Activated T-helper 2 cell treated with anti-CD3 and anti-CD28 coated beads, Interferon-gamma antibody, Interleukin-2, Interleukin-4, amounts not matched to agents 10 μg/mL and 5 μg/mL and 100 μg/mL, durations not matched to agents 14 hours and 24 hours and 36 hours (primary cell): Measurements from ENCODE around the gene CTNNBIP1. TPM values are rescaled to one million over a fixed set of nuclear protein-coding genes. Genes with fewer than 3 reads are reported as not detected.
A peak's percentile ranks its signal among the peaks of the same experiment; 100 is the strongest.
"Not testable (repeated sequence)": the region's sequence is repeated elsewhere in the genome, so short reads cannot be mapped to it uniquely, and the experiment has no call there.

Source experiments
- DNase-seq: peaks from one replicate; pipeline ENCODE4 v3.0.0; 2021; ENCODE audit warnings: low spot score
- H3K27ac Mint-ChIP-seq: one replicate; pipeline ENCODE4 v1.8.0; 2021; ENCODE audit warnings: mixed read lengths
- H3K27me3 Mint-ChIP-seq: one replicate; pipeline ENCODE4 v1.8.0; 2021; ENCODE audit warnings: low read depth, mixed read lengths
- H3K36me3 Mint-ChIP-seq: one replicate; pipeline ENCODE4 v1.8.0; 2021; ENCODE audit warnings: low read depth, mixed read lengths
- H3K4me1 Mint-ChIP-seq: one replicate; pipeline ENCODE4 v1.8.0; 2021; ENCODE audit warnings: low read depth, mixed read lengths
- H3K4me3 Mint-ChIP-seq: one replicate; pipeline ENCODE4 v1.8.0; 2021; ENCODE audit warnings: low read depth, mild to moderate bottlenecking, moderate library complexity, mixed read lengths
- H3K9me3 Mint-ChIP-seq: one replicate; pipeline ENCODE4 v1.8.0; 2021; ENCODE audit warnings: mixed read lengths
- intact Hi-C: fragments of 100-400 bp; cut with micrococcal nuclease; formaldehyde crosslinking; loops from one replicate; pipeline ENCODE4 v1.15.1; 2023
- total RNA-seq: library from RNA; stranded (reverse); gene quantifications from 2 replicates; pipeline ENCODE4 v1.2.3, GENCODE V29; 2022

CTNNBIP1 gene, protein sequence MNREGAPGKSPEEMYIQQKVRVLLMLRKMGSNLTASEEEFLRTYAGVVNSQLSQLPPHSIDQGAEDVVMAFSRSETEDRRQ
- 7.4 and 7.5 TPM in 2 replicates for total RNA-seq

DNA sequence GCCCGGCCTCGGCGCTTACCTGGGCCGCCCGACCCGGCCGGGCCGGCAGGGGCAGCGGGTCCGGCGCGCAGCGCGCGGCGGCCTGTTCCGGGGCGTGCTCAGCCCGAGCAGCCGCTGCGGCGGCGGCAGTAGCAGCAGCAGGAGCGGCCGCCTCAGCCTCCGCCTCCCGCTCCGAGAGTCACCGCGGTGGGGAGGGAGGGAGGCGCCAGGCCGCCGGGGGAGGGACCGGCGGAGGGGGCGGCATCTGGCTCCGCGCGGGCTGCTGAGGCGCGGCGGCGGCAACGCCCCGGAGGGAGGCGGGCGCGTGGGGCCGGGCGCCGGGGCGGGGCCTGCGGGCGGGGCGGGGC is at the start of gene CTNNBIP1:
CTNNBIP1 (minus strand) TSS at position 194 of the 347 bp plus-strand sequence. CDS start 38,205 bp downstream, outside the sequence.
- H3K27me3 Mint-ChIP-seq: peaks cover 3% of the 10 kb centered on the region
- H3K4me1 Mint-ChIP-seq: peaks cover 31% of the 10 kb centered on the region
- peak within 1 kb of the TSS; percentile 98 for H3K27ac Mint-ChIP-seq
- intact Hi-C loops: loop anchor here (1.0 to 2.0 kb wide), 2 partner anchors 33 to 123 kb away; partner anchors contain the start of genes LZIC and NMNAT1
- H3K9me3 Mint-ChIP-seq: no peaks in the 10 kb centered on the region
- no peaks in the 10 kb centered on the region for H3K36me3 Mint-ChIP-seq
- peak within 1 kb of the TSS; percentile 93 for H3K4me3 Mint-ChIP-seq
- DNase-seq: no peak

DNA sequence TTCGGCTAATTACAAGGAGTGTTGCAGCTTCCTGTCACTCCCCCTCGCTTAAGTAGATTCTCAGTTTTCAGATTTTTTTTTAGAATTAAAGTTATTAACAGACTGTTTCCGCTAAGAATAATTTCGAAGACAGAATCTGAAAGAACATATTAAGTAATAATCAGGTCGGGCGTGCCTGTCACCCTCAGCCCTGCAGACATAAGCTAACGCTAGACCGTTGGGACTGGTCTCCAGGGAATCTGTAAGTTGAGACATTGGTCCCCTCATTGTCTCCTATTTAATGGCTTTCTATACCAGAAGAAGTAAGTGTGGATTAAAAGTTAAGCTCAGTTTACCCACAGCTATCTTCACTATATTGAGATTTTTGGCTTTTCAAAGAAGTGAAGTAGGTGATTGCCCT is 47.7 kb upstream of the CTNNBIP1 start:
- DNase-seq: no peak
- no peaks in the 10 kb centered on the region for H3K27me3 Mint-ChIP-seq
- no peaks in the 10 kb centered on the region for H3K9me3 Mint-ChIP-seq
- intact Hi-C loops: no loop called here
- H3K36me3 Mint-ChIP-seq: no peaks in the 10 kb centered on the region
- H3K4me3 Mint-ChIP-seq: no peak overlapping the region
- no peak overlapping the region for H3K27ac Mint-ChIP-seq
- no peaks in the 10 kb centered on the region for H3K4me1 Mint-ChIP-seq

DNA sequence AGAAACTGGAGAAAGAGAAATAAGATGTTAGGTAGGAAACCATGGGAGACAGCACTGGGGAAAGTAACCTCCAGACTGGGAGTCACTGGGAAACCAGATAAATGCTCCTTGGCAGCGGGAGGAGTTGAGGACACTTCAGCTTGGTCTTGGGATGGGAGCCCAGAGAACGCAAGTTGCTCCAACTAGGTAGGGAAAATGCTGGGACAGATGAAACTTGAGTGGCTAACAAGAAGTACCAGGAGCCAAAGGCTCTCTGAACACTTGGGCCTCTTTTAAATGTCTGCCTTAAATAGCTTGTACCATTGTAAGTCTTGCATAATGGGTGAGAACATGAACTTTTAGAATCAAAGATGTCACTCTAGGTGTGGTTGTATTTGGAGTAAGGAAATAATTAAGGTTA is 36.2 kb upstream of the CTNNBIP1 start:
- DNase-seq: no peak
- Mint-ChIP-seq H3K27me3 (no peaks in the 10 kb centered on the region), H3K4me3 (no peak overlapping the region), H3K36me3 (peaks cover 9% of the 10 kb centered on the region), H3K9me3 (no peaks in the 10 kb centered on the region), H3K27ac (no peak overlapping the region), H3K4me1 (peaks cover 16% of the 10 kb centered on the region)
- intact Hi-C loops: no loop called here

DNA sequence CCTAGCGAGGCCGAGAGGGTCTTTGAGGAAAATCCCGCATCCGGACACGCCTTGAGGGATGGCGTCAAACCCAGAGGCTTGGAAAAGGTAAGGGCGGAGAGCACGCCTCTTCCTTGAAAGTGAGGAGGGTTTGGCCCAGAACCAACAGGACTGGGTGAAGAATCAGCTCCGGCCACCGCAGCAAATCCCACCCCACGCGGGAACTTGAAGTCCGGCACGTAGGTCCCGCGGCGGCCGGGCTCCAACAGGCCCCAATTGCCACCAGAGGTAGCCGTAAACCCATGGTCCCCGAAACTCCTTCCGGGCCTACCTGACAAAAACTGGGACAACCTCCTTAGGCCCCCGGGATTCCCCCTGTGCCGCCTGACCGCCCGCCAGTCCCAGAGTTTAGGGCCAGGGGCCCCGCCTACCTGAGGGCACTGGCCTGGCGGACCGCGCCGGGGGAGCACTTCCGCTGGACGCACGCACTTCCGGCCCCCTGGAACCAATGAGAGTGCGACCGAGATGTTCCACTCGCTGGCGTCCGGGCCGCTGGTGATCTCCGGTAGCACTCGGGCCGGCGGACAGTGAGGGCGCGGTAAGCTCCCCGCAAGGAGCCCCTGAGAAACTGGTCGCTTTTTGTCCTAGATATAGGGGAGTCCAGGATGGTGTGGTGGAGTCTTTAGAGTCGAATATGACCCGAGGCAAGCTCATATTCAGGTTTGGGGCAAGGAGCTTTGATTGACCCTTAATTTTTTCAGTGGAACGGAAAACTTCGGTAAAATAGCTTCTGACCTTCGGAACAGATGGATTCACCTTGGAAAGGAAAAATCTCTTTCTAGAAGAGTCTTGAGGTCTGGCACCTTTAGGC is 33.1 kb upstream of the CTNNBIP1 start, which contains the start of the genes LZIC and NMNAT1:
LZIC (minus strand) TSS at position 453 of the 850 bp plus-strand sequence. CDS start 6,772 bp downstream, outside the sequence.
NMNAT1 (plus strand) TSS at position 537 of the 850 bp plus-strand sequence. CDS start 28,599 bp downstream, outside the sequence.
- peak; percentile 88 for DNase-seq
- Mint-ChIP-seq H3K27me3 (no peaks in the 10 kb centered on the region), H3K4me1 (peaks cover 13% of the 10 kb centered on the region), H3K27ac (peak within 1 kb of the TSS; percentile 98), H3K9me3 (no peaks in the 10 kb centered on the region), H3K4me3 (peak within 1 kb of the TSS; percentile 99), H3K36me3 (peaks cover 17% of the 10 kb centered on the region)
- intact Hi-C loops: loop anchor here (1.0 to 2.0 kb wide), 3 partner anchors 32 to 486 kb away; partner anchors contain the start of gene CTNNBIP1

DNA sequence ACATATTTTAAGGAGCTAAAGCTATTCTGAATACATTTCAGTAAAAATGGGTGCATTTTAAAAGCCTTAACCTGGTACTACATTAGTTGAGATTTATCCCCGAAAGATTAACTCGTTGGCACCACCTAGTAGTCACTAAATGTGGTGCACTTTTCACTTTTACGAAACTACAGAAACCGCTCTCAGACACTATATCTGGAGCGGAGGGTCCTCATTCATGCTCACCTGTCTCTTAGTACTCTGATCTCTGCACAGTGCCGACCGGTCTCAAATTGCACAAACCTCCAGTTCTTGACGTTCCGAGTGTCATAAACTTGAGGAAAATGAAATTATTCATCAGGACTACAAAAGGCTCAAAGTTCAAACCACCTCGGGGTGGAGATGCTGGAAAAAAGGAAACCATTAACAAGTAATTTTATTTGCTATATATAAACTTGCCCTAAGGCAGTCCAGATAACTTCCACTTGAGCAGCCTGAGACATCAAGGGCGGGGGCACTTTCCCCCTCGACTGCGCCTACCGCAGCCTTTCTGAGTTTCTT is 32.4 kb upstream of the CTNNBIP1 start:
- intact Hi-C loops: loop anchor here (1.0 to 2.0 kb wide), 3 partner anchors 32 to 486 kb away; partner anchors contain the start of gene CTNNBIP1
- peak; percentile 18 for DNase-seq
- Mint-ChIP-seq H3K27ac (peak overlapping the region; percentile 98), H3K27me3 (no peaks in the 10 kb centered on the region), H3K4me3 (peak overlapping the region; percentile 99), H3K36me3 (peaks cover 17% of the 10 kb centered on the region), H3K4me1 (peaks cover 13% of the 10 kb centered on the region), H3K9me3 (no peaks in the 10 kb centered on the region)

DNA sequence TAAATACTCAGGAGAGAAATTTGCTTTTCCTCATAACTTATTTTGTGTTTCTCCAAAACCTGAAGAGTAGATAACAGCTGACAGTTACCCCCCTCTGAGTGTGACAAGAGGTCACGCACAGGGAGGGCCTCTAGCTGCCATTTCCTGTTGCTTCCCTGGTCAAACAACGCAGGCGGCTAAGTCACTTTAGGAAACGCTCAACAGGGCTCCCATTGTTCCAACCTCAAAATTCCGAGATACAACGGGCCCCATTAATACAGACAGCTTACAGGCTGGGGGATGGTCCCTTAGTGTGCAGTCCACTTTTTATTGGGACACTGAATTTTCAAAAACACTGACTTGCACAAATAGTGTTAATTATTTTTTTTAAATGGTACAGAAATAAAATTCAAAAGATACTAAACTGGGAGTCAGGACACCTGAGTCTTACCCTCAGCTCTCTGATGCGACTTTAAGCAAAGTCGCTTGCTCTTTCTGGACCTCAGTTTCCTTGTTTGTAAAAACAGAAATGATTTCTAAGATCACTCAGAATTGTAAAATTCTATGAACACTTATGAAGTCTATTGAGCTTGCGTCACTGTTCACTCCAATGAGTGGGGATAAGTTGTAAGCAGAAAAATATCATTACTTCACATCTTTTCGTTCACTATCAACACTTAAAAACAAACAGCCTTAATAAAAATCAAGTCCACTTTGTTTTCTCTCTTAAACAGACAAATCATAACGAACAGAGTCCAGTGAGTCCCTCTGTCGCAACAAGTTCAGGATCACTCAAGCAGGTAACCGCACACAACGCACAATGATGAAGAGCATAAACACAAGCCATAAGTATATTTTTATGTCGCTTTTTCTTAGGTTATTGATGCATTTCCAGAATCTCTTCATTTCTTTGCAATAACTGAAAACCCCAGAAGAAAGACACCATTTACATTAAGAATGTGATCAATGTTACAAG is 19.6 kb upstream of the CTNNBIP1 start:
- DNase-seq: no peak
- Mint-ChIP-seq H3K9me3 (no peaks in the 10 kb centered on the region), H3K27ac (no peak overlapping the region)

DNA sequence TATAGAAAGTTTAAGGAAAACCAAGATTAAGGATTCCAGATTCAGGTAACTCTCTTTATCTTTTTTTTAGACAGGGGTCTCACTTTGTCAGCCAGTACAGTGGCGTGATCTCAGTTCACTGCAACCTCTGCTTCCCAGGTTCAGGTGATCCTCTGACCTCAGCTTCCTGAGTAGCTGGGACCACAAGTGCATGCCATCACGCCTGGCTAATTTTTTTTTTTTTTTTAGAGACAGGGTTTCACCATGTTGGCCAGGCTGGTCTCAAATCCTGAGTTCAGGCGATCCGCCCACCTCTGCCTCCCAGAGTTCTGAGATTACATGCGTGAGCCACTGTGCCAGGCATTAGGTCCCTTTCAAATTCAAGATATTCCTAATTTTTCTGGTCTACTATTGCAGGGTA is 17.2 kb upstream of the CTNNBIP1 start:
- Mint-ChIP-seq H3K4me1 (no peaks in the 10 kb centered on the region), H3K27me3 (no peaks in the 10 kb centered on the region), H3K36me3 (peaks cover 17% of the 10 kb centered on the region), H3K27ac (no peak overlapping the region), H3K4me3 (no peak overlapping the region), H3K9me3 (no peaks in the 10 kb centered on the region)
- intact Hi-C loops: no loop called here
- no peak for DNase-seq

More for the DNA sequence above, 19.6 kb upstream of the CTNNBIP1 start:
- Mint-ChIP-seq H3K27me3 (no peaks in the 10 kb centered on the region), H3K36me3 (peaks cover 28% of the 10 kb centered on the region), H3K4me3 (no peak overlapping the region), H3K4me1 (no peaks in the 10 kb centered on the region)
- intact Hi-C loops: no loop called here

DNA sequence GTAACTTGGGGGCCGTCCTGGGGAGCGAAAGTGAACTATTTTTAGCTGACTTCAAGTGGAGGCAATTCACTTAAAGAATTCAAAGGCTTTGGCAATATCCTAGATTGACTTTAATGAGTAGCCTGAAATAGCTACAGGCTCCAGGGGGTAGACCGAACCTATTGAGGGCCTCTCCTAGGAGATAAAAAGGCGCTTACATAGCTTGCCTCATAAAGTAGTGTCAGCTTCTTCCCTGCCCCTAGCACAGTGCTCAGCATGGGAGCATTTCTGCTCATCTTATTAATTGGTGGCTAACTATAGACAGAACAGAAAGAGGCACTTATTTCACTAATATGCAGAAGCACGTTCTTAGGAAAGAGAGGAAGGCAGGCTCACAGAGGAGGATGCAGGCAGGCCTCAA is 12.3 kb upstream of the CTNNBIP1 start:
- Mint-ChIP-seq H3K27me3 (peaks cover 2% of the 10 kb centered on the region), H3K4me1 (peaks cover 2% of the 10 kb centered on the region), H3K36me3 (no peaks in the 10 kb centered on the region), H3K27ac (no peak overlapping the region), H3K9me3 (no peaks in the 10 kb centered on the region), H3K4me3 (no peak overlapping the region)
- intact Hi-C loops: no loop called here
- no peak for DNase-seq

DNA sequence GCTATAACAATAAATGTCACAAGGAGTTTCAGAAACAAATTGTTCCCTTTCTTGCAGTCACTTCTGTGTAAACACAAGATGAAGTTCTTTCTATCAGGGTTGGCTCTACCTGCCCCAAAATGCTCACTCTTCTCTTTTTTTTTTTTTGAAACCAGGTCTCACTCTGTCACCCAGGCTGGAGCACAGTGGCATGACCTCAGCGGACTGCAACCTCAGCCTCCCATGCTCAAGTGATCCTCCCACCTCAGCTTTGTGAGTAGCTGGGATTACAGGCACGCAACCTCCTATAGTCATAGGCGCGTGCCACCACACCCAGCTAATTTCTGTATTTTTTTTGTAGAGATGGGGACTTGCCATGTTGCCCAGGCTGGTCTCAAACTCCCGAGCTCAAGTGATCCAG is 10.5 kb upstream of the CTNNBIP1 start:
- H3K9me3 Mint-ChIP-seq: no peaks in the 10 kb centered on the region
- no peak for DNase-seq
- peaks cover 7% of the 10 kb centered on the region for H3K27me3 Mint-ChIP-seq
- H3K4me3 Mint-ChIP-seq: no peak overlapping the region
- intact Hi-C loops: no loop called here
- H3K36me3 Mint-ChIP-seq: no peaks in the 10 kb centered on the region
- H3K4me1 Mint-ChIP-seq: peaks cover 2% of the 10 kb centered on the region
- no peak overlapping the region for H3K27ac Mint-ChIP-seq

DNA sequence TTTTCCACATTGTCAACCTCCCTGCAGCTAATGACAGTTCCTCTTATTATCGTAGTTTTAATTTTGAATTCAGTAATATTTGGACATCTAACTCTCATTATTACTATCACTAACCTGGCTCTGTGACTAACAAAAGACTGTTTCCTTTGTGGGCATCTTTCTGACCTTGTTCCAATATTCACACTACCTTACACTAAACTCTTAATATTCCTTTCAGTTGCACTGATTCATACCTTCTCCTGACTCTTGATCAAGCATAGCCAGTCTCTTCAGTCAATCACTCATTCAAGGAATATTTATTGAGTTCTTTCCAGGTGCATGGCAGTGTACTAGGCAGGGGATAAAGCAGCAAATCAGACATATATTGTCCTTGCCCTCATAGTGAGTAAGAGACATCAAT is 7.8 kb upstream of the CTNNBIP1 start:
- Mint-ChIP-seq H3K9me3 (no peaks in the 10 kb centered on the region), H3K27me3 (peaks cover 10% of the 10 kb centered on the region), H3K4me3 (no peak overlapping the region), H3K27ac (no peak overlapping the region), H3K4me1 (peaks cover 2% of the 10 kb centered on the region), H3K36me3 (no peaks in the 10 kb centered on the region)
- intact Hi-C loops: no loop called here
- DNase-seq: no peak

DNA sequence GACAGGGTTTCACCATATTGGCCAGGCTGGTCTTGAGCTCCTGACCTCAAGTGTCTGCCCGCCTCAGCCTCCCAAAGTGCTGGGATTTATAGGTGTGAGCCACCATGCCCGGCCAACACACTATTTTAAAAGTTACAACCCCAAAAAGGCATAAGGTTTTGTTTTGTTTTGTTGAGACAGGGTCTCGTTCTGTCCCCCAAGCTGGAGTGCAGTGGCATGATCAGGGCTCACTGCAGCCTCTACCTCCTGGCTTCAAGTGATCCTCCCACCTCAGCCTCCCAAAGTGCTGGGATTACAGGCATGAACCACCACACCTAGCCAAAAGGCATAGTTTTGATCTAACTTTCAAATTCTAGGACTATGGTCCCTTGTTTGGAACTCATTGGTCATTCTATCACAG is 7.4 kb upstream of the CTNNBIP1 start:
- H3K27ac Mint-ChIP-seq, intact Hi-C loops, H3K9me3 Mint-ChIP-seq, H3K36me3 Mint-ChIP-seq, H3K4me3 Mint-ChIP-seq, DNase-seq, H3K4me1 Mint-ChIP-seq: not testable (repeated sequence)
- H3K27me3 Mint-ChIP-seq: peaks cover 10% of the 10 kb centered on the region

DNA sequence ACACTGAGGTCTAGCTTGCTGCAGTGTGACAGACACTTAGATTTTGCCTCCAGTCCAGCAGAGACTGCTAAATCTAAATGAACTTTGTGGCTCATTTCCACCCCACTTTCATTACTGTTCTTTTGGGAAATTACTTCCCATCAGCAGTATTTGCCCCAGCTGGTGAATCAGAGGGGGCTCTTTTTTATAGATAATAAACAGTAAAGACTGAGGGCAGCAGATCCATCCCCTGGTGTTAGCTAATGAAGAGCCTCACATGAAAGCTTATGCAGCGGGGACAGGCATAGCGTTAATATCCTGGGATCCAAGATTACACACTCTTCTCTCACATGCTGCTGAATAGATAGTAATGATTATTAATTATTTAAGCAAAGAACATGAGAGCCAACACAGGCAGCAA is 6.4 kb upstream of the CTNNBIP1 start:
- H3K9me3 Mint-ChIP-seq: no peaks in the 10 kb centered on the region
- H3K4me1 Mint-ChIP-seq: peaks cover 5% of the 10 kb centered on the region
- H3K4me3 Mint-ChIP-seq: no peak overlapping the region
- H3K36me3 Mint-ChIP-seq: no peaks in the 10 kb centered on the region
- intact Hi-C loops: no loop called here
- no peak overlapping the region for H3K27ac Mint-ChIP-seq
- H3K27me3 Mint-ChIP-seq: peaks cover 10% of the 10 kb centered on the region
- no peak for DNase-seq
